Prostate gland (tissue), 2 donors: Measurements from ENCODE around the gene FAM185A.

Experiments
- CTCF ChIP-seq, 4 experiments: fragments of 200-600 bp in 2 of 4; fragments of 450-650 bp in 2 of 4; sonication (generic) in 2 of 4; IDR thresholded peaks; 1 replicate in 3 of 4; 2 replicates in 1 of 4; pipeline ENCODE4 v1.5.1; 2016 to 2019; ENCODE audit warnings: antibody characterized with exemption in 4 of 4, mild to moderate bottlenecking in 2 of 4, moderate library complexity in 2 of 4
- POLR2A ChIP-seq: fragments of 450-650 bp; IDR thresholded peaks from one replicate; pipeline ENCODE4 v1.6.1; 2016; ENCODE audit warnings: antibody characterized with exemption, mild to moderate bottlenecking

- TF ChIP-seq CTCF (IDR thresholded peaks at IDR 0.05) (no peak), POLR2A (no peak)
Measured at GRCh38 chr7:102829075-102829474, 80.3 kb downstream of the FAM185A start.
